Measurements from ENCODE around the gene TRAK2.
"Not testable (repeated sequence)": the region's sequence is repeated elsewhere in the genome, so short reads cannot be mapped to it uniquely, and the experiment has no call there.

TRAK2 gene

DNA sequence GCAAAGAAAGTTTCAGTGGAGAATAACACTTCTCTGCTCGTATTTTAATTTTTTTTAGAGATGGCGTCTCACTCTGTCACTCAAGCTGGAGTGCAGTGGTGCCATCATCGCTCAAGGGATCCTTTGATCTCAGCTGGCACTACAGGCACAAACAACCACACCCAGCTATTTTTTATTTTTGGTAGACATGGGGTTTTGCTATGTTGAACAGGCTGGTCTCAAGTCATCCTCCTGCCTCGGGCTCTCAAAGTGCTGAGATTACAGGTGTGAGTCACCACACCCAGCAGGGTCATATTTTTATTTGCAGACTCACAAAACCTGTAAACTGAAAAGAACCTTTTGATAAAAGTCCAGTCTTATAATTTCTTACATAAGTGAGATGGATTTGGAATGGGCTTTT, 2.6 kb downstream of the TRAK2 start:
- no peak for DNase-seq (ENCODE audit: low spot score)

DNA sequence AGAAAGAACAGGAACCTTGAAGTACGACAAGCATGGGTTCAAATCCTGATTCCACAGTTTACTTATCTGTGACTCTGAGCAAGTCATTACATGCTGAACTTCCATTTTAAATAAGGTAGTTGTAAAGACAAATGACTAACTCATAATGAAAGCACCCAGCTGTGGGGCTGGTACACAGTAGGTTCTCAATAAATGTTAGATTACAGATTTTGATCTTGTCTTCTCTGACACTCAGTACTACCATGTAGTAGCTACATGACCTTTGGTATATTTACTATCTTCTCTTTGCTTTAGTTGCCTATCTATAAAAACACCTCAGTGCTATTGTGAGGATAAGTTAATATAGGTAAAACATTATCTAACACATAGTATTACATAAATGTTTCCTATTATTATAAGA, 3.2 kb downstream of the TRAK2 start:
- no peak for DNase-seq (ENCODE audit: low spot score)

DNA sequence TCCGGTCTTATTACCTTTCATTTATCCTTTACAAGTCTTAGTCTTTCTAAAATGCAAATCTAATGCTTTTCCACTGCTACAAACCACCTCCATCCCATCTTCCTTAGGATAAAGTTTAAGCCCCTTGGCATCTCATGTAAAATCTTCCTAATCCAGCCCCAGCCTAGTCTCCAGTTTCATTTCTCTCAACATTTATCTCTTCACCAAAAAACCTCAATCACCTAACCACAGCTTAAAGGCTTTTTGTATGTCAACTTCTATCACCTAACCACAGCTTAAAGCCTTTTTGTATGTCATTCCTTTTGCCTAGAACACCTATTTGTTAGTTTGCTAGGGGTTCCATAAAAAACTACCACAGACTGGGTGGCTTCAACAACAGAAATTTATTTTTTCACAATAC, 4.2 kb downstream of the TRAK2 start:
- no peak for DNase-seq (ENCODE audit: low spot score)

DNA sequence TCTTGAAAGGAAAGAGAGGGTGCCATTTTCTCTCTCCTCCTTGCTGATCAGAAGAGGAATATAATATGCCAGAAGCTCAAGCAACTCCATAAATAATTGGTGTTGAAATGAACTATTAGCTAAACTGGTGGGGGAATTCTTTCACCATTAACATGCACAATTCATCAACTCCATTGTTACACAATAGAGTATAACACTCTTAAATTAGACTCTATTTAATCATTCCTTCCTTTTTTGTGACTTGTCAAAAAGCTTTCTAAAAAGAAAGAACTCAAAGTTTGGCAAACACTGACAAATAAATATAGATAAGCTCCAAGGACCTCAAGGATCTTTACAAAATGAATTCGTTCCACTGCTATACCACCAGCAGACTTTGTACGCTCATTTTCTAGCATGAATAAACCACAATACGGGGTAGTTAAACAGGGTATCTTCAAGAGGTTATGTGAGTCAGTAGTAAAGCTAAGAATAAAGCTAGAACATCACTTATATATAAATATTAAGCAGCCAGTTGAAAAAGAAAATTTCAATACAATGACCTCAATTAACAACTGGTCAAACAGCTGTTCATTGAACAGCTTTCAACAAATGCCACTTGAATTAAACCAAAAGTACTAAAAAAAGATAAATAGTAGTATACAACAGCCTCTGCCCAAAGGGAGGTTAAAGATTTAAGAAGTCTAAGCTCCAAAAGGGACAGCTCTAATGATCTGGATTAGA, 6.4 kb downstream of the TRAK2 start:
- no peak for DNase-seq (ENCODE audit: low spot score)

DNA sequence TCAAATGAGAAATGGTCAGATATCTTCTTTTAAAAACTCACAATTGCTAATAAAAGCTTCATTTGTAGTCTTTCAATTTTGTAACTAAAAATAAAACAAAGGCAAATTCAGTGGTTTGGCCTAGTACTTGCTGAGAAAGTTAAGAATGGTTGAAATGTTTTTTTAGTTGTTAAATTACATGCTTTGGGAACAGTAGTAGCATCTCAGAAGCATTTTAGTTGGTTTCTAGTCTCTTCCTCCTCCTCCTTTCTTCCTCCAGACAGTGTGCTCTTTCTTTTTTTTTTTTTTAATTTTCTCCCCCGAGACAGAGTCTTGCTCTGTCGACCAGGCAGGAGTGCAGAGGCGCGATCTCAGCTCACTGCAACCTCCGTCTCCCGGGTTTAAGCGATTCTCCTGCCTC, 9.8 kb downstream of the TRAK2 start:
- no peak for DNase-seq (ENCODE audit: low spot score)

DNA sequence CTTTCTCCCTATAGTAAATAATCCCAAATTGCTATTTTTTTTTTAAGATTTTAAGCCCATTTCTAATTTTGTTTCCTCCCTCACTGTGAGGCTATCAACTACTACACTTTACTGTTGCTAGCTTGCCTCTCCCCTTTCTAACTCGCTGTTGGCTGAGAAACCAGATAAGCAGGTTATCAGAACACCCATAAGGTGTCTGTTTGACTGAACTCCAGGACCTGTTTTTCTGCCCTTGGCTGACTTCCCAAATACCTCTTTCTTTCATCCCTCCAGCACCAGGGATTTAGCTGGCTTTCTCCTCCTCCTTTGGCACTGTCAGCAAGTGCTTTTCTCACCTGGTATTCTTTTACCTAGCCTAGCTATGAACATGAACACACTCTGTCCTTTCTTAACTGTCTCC, 11.1 kb downstream of the TRAK2 start:
- no peak for DNase-seq (ENCODE audit: low spot score)

DNA sequence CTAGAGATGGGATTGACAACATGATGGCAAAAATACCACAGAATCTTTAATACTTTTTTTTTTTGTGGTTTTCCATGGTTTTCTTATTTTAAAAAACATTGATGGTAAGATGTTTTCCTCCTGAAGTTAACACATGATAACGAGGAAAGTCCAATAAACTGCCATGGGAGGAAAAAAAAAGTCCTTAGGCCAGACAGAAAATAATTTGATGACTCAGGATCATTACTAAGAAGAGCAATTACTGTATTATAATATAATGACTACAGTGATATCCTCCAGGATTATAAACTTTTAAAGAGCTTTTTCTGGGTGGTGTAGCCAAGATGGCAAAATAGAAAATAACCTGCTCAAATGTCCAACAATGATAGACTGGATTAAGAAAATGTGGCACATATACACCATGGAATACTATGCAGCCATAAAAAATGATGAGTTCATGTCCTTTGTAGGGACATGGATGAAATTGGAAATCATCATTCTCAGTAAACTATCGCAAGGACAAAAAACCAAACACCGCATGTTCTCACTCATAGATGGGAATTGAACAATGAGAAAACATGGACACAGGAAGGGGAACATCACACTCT, 11.8 kb downstream of the TRAK2 start:
- not testable (repeated sequence) for DNase-seq (ENCODE audit: low spot score)

DNA sequence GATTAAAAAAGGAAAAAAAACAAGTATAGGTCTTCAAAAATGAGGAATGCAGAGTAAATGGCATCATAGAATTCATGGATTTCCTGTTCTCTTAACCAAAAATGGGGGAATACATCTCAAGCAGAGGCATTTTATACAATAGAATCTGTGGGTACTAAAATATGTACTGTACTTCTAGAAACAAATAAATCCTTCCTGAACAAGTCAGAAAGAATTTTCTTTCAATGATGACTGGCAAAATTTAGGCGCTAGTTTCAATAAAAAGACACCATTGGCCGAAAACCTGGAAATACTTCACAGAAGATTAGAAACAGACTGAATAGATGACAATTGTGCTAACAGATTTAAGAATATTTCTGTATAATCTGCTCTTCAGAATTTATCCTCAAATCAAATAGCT, 15.1 kb downstream of the TRAK2 start:
- no peak for DNase-seq (ENCODE audit: low spot score)

DNA sequence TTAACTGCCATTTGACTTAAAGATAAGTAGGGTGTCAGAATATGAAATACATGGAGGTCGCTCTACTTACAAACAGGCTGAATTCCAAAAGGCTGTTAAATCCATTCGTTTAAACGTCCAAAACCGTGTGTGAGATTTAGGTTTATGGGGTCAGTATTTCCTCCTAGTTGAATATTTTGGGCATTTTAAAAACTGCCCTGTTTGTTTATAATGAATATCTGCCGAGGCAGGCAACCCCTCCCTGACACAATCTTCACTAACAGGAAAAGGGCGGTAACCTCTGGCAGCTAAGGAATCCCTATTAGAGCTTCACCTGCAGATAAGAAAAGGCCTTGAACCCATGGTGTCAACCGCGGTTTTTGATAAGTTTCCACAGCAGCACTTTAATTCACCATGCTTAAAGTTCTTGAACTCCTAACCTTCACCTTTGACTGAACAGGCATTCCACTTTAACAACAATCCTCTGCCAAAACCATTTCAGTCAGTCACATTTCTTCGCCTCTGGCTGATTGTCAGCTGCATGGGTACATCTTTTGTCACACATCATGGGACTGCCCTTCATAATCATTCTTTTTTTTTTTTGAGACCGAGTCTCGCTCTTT, 17.8 kb downstream of the TRAK2 start:
- no peak for DNase-seq (ENCODE audit: low spot score)

DNA sequence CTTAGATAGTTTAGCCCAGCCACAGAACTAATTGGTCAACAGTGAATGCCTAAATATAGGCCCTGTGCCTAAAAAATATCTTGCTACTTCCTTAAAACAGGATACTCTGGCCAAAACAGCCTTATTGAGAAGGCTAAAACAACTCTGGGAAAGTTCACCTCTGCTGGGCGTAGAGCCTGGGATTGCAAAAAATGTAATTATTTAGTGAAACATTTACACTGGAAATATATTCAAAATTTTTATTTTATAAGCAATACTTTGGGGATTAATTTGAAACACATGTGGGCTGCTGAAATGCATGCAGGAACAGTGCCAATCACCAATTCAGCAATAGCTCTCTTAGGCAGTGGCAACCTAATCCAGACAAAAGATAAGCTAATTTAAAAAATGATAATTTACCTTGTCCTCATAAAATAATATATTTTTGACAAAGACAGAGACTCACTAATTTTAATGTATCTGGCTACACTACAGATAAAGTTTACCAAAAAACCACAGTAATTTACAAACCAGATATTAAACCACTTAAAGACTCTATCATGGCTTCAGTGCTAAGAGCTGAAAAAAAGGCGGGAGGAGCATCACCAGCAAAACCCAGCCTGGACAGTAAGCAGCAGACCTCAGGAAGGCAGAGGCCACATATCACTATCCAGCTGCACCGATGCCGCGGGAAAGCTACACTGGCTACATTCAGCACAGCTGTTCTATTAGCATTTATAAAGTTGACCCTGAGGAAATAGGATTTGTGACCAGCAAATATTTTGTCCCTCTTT, 18.5 kb downstream of the TRAK2 start:
- DNase-seq (ENCODE audit: low spot score) = no peak

DNA sequence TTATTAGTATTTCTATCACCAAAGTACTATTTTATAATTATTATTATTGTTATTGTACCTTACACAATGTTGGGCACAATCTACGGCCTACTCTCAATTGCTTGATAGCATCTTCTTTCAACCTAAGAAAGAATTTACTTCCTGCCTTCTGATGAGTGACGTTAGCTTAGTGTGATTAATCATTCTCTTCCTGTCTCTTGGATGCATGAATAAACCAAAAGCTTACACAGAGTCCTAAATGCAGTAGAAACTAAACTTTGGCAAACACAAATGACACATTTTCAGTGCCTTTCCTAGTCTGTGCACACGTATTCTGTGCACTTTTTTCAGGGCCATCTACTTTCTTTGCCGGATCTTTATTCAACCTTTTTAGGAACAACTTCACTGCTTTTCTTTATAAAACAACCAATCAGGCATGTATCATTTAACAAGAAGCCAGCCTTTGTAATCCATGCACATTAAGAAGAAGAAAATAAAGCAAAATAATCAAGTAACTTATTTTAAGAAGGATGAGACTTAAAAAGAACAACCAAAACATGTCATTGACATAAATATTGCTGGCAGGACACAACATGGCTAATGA, 19.1 kb downstream of the TRAK2 start:
- no peak for DNase-seq (ENCODE audit: low spot score)

DNA sequence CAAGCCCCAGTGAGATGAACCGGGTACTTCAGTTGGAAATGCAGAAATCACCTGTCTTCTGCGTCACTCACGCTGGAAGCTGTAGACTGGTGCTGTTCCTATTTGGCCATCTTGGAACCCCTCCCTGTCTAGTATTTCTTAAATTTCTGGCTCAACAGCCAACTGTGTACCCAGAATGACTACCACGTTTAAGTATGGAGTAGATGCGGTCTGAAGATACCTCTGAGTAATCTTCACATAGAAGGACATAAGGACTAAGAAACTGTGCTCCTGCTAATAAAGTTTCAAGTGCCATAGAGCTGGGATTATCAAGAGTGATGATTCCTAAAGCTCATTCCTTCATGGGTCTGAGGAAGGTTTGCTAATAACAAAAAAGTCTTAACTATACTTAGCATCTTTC, 20.4 kb downstream of the TRAK2 start:
- no peak for DNase-seq (ENCODE audit: low spot score)

DNA sequence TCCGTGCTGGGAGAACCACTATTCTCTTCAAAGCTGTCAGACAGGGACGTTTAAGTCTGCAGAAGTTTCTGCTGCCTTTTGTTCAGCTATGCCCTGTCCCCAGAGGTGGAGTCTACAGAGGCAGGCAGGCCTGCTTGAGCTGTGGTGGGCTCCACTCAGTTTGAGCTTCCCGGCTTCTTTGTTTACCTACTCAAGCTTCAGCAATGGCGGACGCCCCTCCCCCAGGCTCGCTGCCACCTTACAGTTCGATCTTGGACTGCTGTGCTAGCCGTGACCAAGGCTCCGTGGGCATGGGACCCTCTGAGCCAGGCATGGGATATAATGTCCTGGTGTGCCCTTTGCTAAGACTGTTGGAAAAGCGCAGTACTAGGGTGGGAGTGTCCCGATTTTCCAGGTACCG, 20.9 kb downstream of the TRAK2 start:
- not testable (repeated sequence) for DNase-seq (ENCODE audit: low spot score)

DNA sequence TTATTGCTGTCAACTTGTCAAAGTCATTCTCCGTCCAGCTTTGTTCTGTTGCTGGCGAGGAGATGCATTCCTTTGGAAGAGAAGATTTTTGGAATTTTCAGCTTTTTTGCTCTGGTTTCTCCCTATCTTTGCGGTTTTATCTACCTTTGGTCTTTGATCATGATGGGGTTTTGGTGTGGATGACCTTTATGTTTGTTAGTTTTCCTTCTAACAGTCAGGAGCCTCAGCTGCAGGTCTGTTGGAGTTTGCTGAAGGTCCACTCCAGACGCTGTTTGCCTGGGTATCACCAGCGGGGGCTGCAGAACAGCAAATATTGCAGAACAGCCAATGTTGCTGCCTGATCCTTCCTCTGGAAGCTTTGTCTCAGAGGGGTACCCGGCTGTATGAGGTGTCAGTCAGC, 21.4 kb downstream of the TRAK2 start:
- not testable (repeated sequence) for DNase-seq (ENCODE audit: low spot score)

DNA sequence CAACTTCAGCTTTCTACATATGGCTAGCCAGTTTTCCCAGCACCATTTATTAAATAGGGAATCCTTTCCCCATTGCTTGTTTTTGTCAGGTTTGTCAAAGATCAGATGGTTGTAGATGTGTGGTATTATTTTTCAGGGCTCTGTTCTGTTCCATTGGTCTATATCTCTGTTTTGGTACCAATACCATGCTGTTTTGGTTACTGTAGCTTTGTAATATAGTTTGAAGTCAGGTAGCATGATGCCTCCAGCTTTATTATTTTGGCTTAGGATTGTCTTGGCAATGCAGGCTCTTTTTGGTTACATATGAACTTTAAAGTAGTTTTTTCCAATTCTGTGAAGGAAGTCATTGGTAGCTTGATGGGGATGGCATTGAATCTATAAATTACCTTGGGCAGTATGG, 22.9 kb downstream of the TRAK2 start:
- DNase-seq (ENCODE audit: low spot score) = not testable (repeated sequence)

DNA sequence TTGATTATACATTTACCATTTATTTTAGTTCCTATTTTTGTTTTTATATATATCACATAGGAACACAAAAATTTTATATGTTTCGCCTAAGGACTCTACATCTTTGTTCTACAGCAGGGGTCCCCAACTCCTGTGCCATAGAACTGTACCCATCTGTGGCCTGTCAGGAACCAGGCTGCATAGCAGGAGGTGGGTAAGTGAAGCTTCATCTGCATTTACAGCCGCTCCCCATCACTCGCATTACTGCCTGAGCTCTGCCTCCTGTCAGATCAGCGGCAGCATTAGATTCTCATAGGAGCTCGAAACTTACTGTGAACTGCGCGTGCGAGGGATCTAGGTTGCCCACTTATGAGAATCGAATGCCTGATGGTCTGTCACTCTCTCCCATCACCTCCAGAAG, 25.3 kb downstream of the TRAK2 start:
- DNase-seq (ENCODE audit: low spot score) = no peak

DNA sequence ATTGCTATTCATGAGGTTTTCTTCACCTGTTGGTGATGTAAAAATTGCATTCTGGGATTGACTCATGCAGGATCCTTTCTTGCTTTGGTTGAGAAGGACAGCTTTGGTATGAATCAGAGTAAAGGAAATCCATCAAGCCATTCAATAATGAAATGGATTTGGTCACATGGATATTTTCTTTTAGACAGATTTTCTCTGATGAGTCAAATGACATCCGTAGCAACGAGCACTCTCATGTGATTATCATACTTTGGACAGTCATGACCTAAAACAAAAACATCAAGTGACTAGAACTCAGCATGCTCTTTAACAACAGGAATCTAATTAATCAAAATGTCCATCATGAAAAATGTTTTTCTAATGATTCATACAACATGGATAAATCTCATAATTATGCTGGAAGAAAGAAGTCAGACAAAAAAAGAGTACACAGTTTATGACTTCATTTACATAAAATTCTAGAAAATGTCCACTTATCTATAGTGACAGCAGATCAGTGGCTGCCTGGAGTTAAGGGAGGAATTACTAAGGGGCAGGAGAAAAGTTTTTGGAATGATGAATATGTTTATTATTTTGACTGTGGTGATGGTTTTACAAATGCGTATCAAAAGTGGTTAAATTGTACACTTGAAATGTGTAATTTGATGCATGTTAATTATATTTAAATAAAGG, 30.7 kb downstream of the TRAK2 start:
- DNase-seq (ENCODE audit: low spot score) = no peak

DNA sequence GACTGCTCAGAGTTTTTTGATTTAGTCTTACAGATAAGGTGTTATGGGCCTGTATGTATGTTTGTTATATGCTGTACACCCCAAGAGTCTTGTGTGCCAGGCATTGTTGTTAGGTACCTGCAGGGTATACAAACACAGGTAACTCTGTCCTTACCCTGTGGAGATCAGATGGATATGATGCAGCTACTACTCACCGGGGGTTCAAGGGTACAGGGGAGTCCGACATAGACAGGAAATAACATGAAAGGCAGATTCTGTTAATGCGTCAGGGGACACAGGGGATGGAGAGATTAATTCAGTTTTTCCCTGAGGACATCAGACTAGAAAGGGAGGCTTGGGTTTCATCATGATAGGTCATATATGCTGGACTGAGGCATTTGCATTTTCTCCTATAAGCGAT, 31.3 kb downstream of the TRAK2 start:
- DNase-seq (ENCODE audit: low spot score) = no peak

DNA sequence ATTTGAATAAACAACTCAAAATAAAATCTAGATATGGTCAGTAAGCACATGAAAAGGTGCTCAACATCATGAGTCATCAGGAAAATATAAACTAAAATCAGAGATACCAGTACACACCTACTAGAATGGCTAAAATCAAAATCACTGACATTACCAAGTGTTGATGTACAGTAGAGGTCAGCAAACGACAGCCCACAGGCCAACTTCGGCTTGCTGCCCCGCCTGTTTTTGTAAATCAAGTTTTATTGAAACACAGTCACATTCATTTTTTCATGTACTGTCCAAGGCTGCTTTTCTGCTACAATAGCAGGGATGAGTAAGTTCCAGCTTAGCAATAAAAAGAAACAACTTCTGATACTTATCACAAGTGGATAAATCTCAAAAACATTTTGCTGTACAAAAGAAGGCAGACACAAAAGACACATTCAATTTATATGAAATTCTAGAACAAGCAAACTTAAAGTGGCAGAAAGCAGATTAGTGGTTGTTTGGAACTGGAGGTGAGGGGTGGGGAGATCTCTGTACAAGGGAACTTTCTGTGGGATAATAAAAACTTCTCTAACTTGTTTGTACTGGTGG, 32.1 kb downstream of the TRAK2 start:
- no peak for DNase-seq (ENCODE audit: low spot score)

DNA sequence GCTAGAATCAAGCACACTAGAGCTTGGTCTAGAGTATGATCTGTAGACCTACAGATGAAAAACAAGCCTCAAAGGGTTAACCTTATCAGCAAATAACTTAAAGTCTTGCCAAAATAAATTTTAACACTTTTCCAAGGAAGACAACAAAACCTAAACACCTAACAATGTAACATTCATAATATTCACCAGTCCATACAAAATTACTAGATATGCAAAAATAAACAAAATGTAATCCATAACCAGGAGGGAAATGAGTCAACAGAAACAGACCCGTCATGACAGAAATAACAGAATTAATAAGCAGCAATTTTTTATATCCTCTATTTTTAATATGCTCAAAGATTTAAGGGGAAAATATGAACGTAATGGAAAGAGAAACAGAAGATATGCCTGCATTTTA, 36.1 kb downstream of the TRAK2 start:
- no peak for DNase-seq (ENCODE audit: low spot score)
